ENCODE results near the gene ZAR1L.

The ZAR1L gene

GRCh38 chr13:32254916-32255723 lies 60.0 kb downstream of the ZAR1L start:
- no peak for DNase-seq

DNA sequence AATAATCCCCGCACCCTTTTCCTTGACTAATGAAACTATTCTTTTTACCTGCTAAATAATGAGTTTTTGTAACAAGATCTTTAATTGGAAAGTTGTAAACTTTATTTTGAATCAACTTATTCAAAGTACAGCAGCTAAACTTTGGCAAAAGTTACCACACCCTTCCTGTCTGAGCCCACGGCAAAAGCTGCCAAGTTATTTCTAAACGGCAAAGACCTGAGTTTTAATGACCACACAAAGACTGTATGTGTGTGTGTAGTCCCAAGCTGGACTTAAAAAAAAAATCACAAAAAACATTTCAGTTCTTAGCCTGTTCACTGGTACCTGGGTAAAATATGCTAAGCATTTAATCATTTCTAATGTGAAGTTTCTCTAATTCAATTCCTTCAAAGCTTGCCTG lies 60.7 kb downstream of the ZAR1L start:
- DNase-seq = no peak

GRCh38 chr13:32253911-32254399 lies 61.2 kb downstream of the ZAR1L start:
- DNase-seq = no peak

Measured in activated CD4-positive, alpha-beta T cell treated with anti-CD3 and anti-CD28 coated beads, Interleukin-10, Interleukin-2, amounts not matched to agents 100 ng/mL and 50 ng/mL, durations not matched to agents 16 hours and 8 hours (primary cell).